Rectal smooth muscle tissue (tissue), 1 donor: Measurements from ENCODE around the gene DNASE1.

Experiments used
- H3K27ac ChIP-seq: one replicate; pipeline ENCODE4 v1.7.0; 2013; ENCODE audit warnings: low read depth, low read length, inconsistent platforms
- H3K27me3 ChIP-seq: one replicate; pipeline ENCODE4 v1.7.0; 2013; ENCODE audit warnings: low read length; ENCODE audit not compliant: control insufficient read depth, insufficient read depth
- H3K36me3 ChIP-seq: one replicate; pipeline ENCODE4 v1.7.0; 2013; ENCODE audit warnings: low read length; ENCODE audit not compliant: control insufficient read depth, insufficient read depth
- H3K4me1 ChIP-seq: one replicate; pipeline ENCODE4 v1.7.0; 2013; ENCODE audit warnings: low read length; ENCODE audit not compliant: control insufficient read depth, insufficient read depth
- H3K4me3 ChIP-seq: one replicate; pipeline ENCODE4 v1.7.0; 2013; ENCODE audit warnings: low read length
- H3K9ac ChIP-seq: one replicate; pipeline ENCODE4 v1.7.0; 2013; ENCODE audit warnings: low read length

Gene DNASE1

DNA sequence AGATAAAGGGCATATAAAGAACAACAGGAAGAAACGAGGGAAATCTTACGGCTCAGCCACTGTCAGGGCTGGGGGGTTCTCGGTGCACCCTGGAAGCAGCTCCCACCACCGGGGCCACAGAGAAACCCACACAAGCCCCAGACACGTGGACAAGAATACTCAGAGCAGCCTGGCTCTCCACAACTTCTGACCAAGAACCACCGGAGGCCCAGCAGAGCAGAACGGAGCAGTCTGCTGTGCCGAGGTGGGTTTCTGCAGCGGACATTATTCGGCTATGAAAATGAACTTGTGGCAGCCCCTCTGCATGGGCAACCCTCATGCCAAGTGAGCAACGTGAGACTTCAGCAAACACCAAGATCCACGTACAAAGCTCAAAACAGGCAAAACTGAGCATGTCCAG is 6.8 kb downstream of the DNASE1 start:
- Histone ChIP-seq H3K4me3 (no peak overlapping the region), H3K27me3 (no peaks in the 10 kb centered on the region), H3K36me3 (peaks cover 33% of the 10 kb centered on the region), H3K4me1 (no peaks in the 10 kb centered on the region), H3K9ac (no peak overlapping the region), H3K27ac (no peak overlapping the region)

GRCh38 chr16:3661922-3662321 is 7.4 kb downstream of the DNASE1 start:
- Histone ChIP-seq H3K4me1 (no peaks in the 10 kb centered on the region), H3K4me3 (no peak overlapping the region), H3K27ac (no peak overlapping the region), H3K27me3 (no peaks in the 10 kb centered on the region), H3K9ac (no peak overlapping the region), H3K36me3 (peaks cover 33% of the 10 kb centered on the region)

DNA sequence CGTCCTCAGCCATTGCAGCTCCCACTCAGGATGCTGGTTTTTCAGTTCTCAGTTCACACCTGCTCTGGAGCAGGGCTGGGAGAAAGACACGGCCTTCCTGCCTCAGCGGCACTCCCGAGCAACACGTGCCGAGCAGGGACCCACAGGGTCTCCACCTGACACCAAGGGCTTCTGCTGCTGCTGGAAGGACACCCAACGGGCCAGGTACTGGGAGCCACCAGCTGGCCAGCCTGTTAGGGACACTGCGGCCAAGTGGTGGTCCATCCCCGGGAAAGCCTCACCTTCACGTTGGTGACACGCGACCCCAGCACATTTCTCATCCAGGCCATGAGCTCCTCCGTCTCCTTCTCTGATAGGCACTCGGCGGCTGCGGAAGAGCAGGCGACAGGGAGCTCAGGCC is 8.1 kb downstream of the DNASE1 start:
- no peaks in the 10 kb centered on the region for H3K4me1 ChIP-seq
- no peak overlapping the region for H3K27ac ChIP-seq
- H3K27me3 ChIP-seq, result no peaks in the 10 kb centered on the region
- no peak overlapping the region for H3K9ac ChIP-seq
- peaks cover 28% of the 10 kb centered on the region for H3K36me3 ChIP-seq
- no peak overlapping the region for H3K4me3 ChIP-seq

DNA sequence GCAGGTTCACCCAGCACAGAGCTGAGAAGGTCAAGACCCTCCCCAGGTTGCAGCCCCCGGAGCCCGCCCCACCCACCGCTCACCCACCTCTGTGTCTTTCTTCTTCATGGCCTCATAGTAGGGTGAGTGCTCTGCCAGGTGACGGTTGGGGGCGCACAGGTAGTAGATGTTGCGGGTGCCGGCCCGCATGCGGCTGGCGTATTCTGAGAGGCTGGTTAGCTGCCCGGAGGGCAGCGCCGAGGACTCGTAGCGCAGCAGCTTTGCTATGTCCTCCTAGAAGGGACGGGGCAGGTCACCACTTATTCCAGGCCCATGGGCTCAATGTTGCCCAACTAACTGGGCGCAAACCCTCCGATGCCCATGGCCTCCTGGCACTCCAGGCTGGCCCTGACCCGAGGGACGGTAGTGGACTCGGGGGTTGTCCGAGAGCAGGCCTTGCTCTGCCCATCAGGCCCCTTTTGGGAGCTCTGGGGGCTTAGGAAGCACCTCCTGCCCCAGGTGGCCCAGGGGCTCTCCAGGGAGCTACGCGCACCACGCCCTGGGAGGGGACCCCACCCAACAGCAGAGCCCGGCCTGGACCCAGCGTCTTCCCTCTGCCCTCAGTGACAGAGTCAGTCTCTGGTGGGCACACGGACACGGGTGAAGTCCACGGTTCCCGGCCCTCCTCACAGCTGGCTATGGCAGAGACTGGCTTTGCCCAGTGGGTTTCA is 9.9 kb downstream of the DNASE1 start:
- Histone ChIP-seq H3K4me1 (no peaks in the 10 kb centered on the region), H3K9ac (no peak overlapping the region), H3K27me3 (no peaks in the 10 kb centered on the region), H3K4me3 (no peak overlapping the region), H3K27ac (no peak overlapping the region), H3K36me3 (peaks cover 33% of the 10 kb centered on the region)

DNA sequence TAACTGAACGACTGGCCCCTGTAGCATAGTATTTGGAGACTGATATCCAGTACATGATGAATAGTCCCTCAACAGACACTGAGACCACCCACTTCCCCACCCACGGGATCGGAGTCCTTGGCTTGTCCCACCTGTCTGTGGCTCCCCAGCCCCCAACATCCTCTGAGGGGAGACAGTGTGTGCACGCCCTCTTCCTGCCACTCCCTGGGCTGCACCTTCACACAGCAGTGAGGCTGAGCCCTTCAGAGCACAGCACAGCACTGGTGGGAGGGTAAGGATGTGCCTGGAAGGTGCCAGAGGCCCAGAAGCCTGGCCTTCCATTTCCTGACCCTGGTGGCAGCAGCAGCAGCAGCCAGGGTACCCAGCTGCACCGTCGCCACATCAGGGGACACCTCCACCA is 11.0 kb downstream of the DNASE1 start:
- Histone ChIP-seq H3K27me3 (no peaks in the 10 kb centered on the region), H3K27ac (no peak overlapping the region), H3K36me3 (peaks cover 30% of the 10 kb centered on the region), H3K9ac (no peak overlapping the region), H3K4me3 (no peak overlapping the region), H3K4me1 (no peaks in the 10 kb centered on the region)

- Histone ChIP-seq H3K36me3 (peaks cover 18% of the 10 kb centered on the region), H3K4me1 (no peaks in the 10 kb centered on the region), H3K27ac (no peak overlapping the region), H3K4me3 (no peak overlapping the region), H3K27me3 (no peaks in the 10 kb centered on the region), H3K9ac (no peak overlapping the region)
These were observed 14.1 kb downstream of the DNASE1 start for GRCh38 chr16:3668626-3669025.

DNA sequence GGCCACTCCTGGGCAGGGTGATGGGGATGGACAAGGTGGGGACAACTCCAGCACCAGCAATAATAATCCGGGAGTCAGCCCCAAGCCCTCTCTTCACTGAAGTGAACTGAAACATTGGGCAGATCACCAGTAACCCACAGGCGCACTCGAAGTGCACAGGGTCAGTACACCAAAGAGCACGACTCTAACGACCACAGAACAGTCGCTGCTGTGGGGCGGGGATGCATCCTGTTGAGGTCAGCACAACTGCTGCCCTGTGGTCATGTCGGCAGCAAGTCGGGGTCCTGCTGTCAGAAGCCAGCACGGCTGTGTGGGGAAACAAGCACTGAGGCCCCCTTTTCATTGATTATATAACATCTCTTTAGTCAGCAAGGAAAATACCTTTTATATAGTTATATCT is 14.6 kb downstream of the DNASE1 start:
- H3K27ac ChIP-seq, result no peak overlapping the region
- H3K4me3 ChIP-seq, result no peak overlapping the region
- no peaks in the 10 kb centered on the region for H3K27me3 ChIP-seq
- H3K36me3 ChIP-seq, result peaks cover 19% of the 10 kb centered on the region
- H3K4me1 ChIP-seq, result no peaks in the 10 kb centered on the region
- H3K9ac ChIP-seq, result no peak overlapping the region

GRCh38 chr16:3670711-3671110 is 16.2 kb downstream of the DNASE1 start:
- H3K27ac ChIP-seq, result no peak overlapping the region
- peaks cover 19% of the 10 kb centered on the region for H3K36me3 ChIP-seq
- H3K4me1 ChIP-seq, result no peaks in the 10 kb centered on the region
- H3K27me3 ChIP-seq, result no peaks in the 10 kb centered on the region
- H3K9ac ChIP-seq, result no peak overlapping the region
- H3K4me3 ChIP-seq, result no peak overlapping the region

- Histone ChIP-seq H3K36me3 (peaks cover 18% of the 10 kb centered on the region), H3K27me3 (no peaks in the 10 kb centered on the region)
These were observed 16.9 kb downstream of the DNASE1 start for GRCh38 chr16:3671424-3671823.

GRCh38 chr16:3672571-3673041 is 18.1 kb downstream of the DNASE1 start:
- no peaks in the 10 kb centered on the region for H3K27me3 ChIP-seq
- no peak overlapping the region for H3K4me3 ChIP-seq
- no peaks in the 10 kb centered on the region for H3K4me1 ChIP-seq
- peaks cover 20% of the 10 kb centered on the region for H3K36me3 ChIP-seq
- H3K9ac ChIP-seq, result no peak overlapping the region
- H3K27ac ChIP-seq, result no peak overlapping the region

More at GRCh38 chr16:3671424-3671823, 16.9 kb downstream of the DNASE1 start:
- no peak overlapping the region for H3K9ac ChIP-seq
- H3K4me1 ChIP-seq, result no peaks in the 10 kb centered on the region
- no peak overlapping the region for H3K4me3 ChIP-seq
- no peak overlapping the region for H3K27ac ChIP-seq

DNA sequence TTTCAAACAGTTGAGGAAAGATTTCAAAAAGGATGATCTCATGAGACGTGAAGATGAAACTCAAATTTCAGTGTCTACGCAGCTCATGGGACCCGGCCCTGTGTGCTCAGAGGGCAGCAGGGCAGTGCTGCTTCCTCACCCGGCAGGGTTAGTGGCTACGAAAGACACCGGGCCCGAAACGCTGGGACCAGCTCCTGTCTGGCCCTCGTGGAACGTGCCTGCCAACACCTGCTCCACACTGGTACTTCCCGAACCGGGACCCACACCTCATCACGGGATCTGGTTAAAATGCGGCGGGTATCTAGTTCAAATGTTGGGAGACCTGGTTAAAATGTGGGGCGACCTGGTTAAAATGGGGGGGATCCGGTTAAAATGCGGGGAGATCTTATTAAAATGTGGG is 18.7 kb downstream of the DNASE1 start:
- Histone ChIP-seq H3K9ac (no peak overlapping the region), H3K27me3 (no peaks in the 10 kb centered on the region), H3K36me3 (peaks cover 25% of the 10 kb centered on the region), H3K4me3 (no peak overlapping the region), H3K4me1 (no peaks in the 10 kb centered on the region), H3K27ac (no peak overlapping the region)

DNA sequence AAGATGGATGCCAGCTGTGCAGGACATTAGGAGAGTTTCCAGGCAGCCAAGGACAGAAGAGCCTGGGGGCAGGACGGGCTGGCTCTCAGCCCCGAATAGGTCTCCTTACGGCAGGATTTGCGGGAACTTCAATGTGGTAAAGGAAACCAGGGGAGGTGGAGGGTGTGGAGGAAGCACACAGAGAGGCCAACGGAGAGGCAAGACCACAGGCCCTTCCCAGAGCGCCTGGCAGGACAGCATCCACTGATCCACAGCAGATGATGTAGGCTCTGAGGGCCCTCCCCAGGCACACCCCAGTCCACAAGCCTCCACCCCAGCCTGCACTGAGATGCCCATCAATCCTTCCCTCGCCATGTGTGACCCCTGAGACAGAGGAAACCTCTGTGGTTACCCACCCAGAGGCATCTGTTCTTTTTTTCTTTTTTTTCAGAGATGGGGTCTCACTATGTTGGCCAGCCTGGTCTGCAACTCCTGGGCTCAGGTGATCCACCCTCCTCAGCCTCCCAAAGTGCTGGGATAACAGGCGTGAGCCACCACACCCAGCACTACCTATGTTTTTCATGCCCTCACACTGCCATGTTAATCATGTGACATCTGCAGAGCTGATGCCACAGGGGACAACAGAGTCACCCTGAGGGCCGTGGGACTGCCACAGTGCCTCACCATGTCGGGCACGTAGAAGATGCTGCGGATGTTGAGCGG is 19.3 kb downstream of the DNASE1 start:
- Histone ChIP-seq H3K4me1 (no peaks in the 10 kb centered on the region), H3K4me3 (no peak overlapping the region), H3K36me3 (peaks cover 24% of the 10 kb centered on the region), H3K9ac (no peak overlapping the region), H3K27ac (no peak overlapping the region), H3K27me3 (no peaks in the 10 kb centered on the region)
